NCI-H524 (cell line): Measurements from ENCODE around the gene GABRA5.
A peak's percentile ranks its signal among the peaks of the same experiment; 100 is the strongest.
"Not testable (repeated sequence)": the region's sequence is repeated elsewhere in the genome, so short reads cannot be mapped to it uniquely, and the experiment has no call there.

ENCODE experiments used
- DNase-seq, 2 experiments: peaks; one replicate each; lab custom pipeline; 2025; lab: John Stamatoyannopoulos, UW

The GABRA5 gene

GRCh38 chr15:26877831-26878230, 11.0 kb downstream of the GABRA5 start:
- DNase-seq = no peak

GRCh38 chr15:26879706-26880105, 12.8 kb downstream of the GABRA5 start:
- DNase-seq = peak; percentile 54 to 94

GRCh38 chr15:26882112-26882511, 15.2 kb downstream of the GABRA5 start:
- no peak for DNase-seq

GRCh38 chr15:26882616-26883365, 15.9 kb downstream of the GABRA5 start:
- no peak for DNase-seq

- DNase-seq = no peak
Measured at GRCh38 chr15:26883466-26883865, 16.6 kb downstream of the GABRA5 start.

- DNase-seq = no peak
Measured at GRCh38 chr15:26886566-26886965, 19.7 kb downstream of the GABRA5 start.

- DNase-seq = no peak
Measured at GRCh38 chr15:26887926-26888666, 21.2 kb downstream of the GABRA5 start.

- DNase-seq = no peak
Measured at GRCh38 chr15:26888761-26889160, 21.9 kb downstream of the GABRA5 start.

GRCh38 chr15:26889298-26889898, 22.5 kb downstream of the GABRA5 start:
- peak; percentile 48 to 80 for DNase-seq

GRCh38 chr15:26890451-26890850, 23.6 kb downstream of the GABRA5 start:
- DNase-seq = no peak

- DNase-seq = no peak
Measured at GRCh38 chr15:26890988-26891387, 24.1 kb downstream of the GABRA5 start.

GRCh38 chr15:26891448-26892181, 24.8 kb downstream of the GABRA5 start:
- DNase-seq = peak; percentile 73 to 83

GRCh38 chr15:26892182-26892518, 25.3 kb downstream of the GABRA5 start:
- DNase-seq = no peak

GRCh38 chr15:26892678-26893077, 25.8 kb downstream of the GABRA5 start:
- DNase-seq = no peak

- DNase-seq = no peak
Measured at GRCh38 chr15:26893351-26894065, 26.6 kb downstream of the GABRA5 start.

- DNase-seq = no peak
Measured at GRCh38 chr15:26894181-26894580, 27.3 kb downstream of the GABRA5 start.

- DNase-seq = not testable (repeated sequence)
Measured at GRCh38 chr15:26895346-26895745, 28.5 kb downstream of the GABRA5 start.

- no peak for DNase-seq
Measured at GRCh38 chr15:26899658-26900057, 32.8 kb downstream of the GABRA5 start.

GRCh38 chr15:26901041-26901440, 34.2 kb downstream of the GABRA5 start:
- no peak for DNase-seq

- DNase-seq = no peak
Measured at GRCh38 chr15:26910715-26911114, 43.9 kb downstream of the GABRA5 start.

GRCh38 chr15:26921433-26921832, 54.6 kb downstream of the GABRA5 start:
- no peak for DNase-seq

- DNase-seq = no peak
Measured at GRCh38 chr15:26926081-26926480, 59.2 kb downstream of the GABRA5 start.
